ENCODE results near the gene SCARF2.
"Not testable (repeated sequence)": the region's sequence is repeated elsewhere in the genome, so short reads cannot be mapped to it uniquely, and the experiment has no call there.

SCARF2 gene

GRCh38 chr22:20406686-20407408 is 30.8 kb downstream of the SCARF2 start:
- DNase-seq, result no peak

GRCh38 chr22:20405931-20406685 is 31.5 kb downstream of the SCARF2 start:
- no peak for DNase-seq

- DNase-seq, result no peak
Observed at GRCh38 chr22:20405291-20405930, 32.2 kb downstream of the SCARF2 start.

GRCh38 chr22:20404881-20405280 is 32.7 kb downstream of the SCARF2 start:
- no peak for DNase-seq

- no peak for DNase-seq
Observed at GRCh38 chr22:20403779-20404140, 33.9 kb downstream of the SCARF2 start.

GRCh38 chr22:20402960-20403778 is 34.5 kb downstream of the SCARF2 start:
- DNase-seq, result no peak

GRCh38 chr22:20401376-20402014 is 36.1 kb downstream of the SCARF2 start:
- no peak for DNase-seq

- no peak for DNase-seq
Observed at GRCh38 chr22:20400606-20401375, 36.8 kb downstream of the SCARF2 start.

GRCh38 chr22:20399866-20400605 is 37.6 kb downstream of the SCARF2 start:
- no peak for DNase-seq

GRCh38 chr22:20398420-20398819 is 39.2 kb downstream of the SCARF2 start:
- DNase-seq, result no peak

GRCh38 chr22:20397498-20397897 is 40.1 kb downstream of the SCARF2 start:
- DNase-seq, result no peak

GRCh38 chr22:20396639-20397038 is 41.0 kb downstream of the SCARF2 start:
- no peak for DNase-seq

- no peak for DNase-seq
Observed at GRCh38 chr22:20395907-20396287, 41.7 kb downstream of the SCARF2 start.

GRCh38 chr22:20395181-20395906 is 42.3 kb downstream of the SCARF2 start:
- no peak for DNase-seq

GRCh38 chr22:20393705-20394476 is 43.7 kb downstream of the SCARF2 start, which contains the start of gene ZNF74:
Gene ZNF74, plus strand, starts transcription at chr22:20394151. Its CDS starts 478 bp downstream, at chr22:20394629.
- peak; percentile 88 for DNase-seq

- DNase-seq, result no peak
Observed at GRCh38 chr22:20392983-20393704, 44.5 kb downstream of the SCARF2 start.

GRCh38 chr22:20392365-20392881 is 45.2 kb downstream of the SCARF2 start:
- DNase-seq, result not testable (repeated sequence)

- DNase-seq, result no peak
Observed at GRCh38 chr22:20391222-20391621, 46.4 kb downstream of the SCARF2 start.

Measured in activated CD4-positive, alpha-beta T cell treated with anti-CD3 and anti-CD28 coated beads for 48 hours (primary cell).